Uterus (tissue), 2 donors: ENCODE data around the gene ARFRP1.

ENCODE experiments used
- POLR2A ChIP-seq, 2 donors: fragments of 450-650 bp; IDR thresholded peaks; one replicate each; pipeline ENCODE4 v1.6.1; 2016; ENCODE audit warnings: antibody characterized with exemption in 2 of 2, mild to moderate bottlenecking in 1 of 2, moderate library complexity in 1 of 2
- TF ChIP-seq, protein P1 (sequence below), 4 experiments: fragments of 200-600 bp in 2 of 4; fragments of 450-650 bp in 2 of 4; sonication (generic) in 2 of 4; IDR thresholded peaks; one replicate each; pipeline ENCODE4 v1.5.1; 2016 to 2019; ENCODE audit warnings: antibody characterized with exemption in 4 of 4, mild to moderate bottlenecking in 2 of 4, moderate library complexity in 1 of 4

DNA sequence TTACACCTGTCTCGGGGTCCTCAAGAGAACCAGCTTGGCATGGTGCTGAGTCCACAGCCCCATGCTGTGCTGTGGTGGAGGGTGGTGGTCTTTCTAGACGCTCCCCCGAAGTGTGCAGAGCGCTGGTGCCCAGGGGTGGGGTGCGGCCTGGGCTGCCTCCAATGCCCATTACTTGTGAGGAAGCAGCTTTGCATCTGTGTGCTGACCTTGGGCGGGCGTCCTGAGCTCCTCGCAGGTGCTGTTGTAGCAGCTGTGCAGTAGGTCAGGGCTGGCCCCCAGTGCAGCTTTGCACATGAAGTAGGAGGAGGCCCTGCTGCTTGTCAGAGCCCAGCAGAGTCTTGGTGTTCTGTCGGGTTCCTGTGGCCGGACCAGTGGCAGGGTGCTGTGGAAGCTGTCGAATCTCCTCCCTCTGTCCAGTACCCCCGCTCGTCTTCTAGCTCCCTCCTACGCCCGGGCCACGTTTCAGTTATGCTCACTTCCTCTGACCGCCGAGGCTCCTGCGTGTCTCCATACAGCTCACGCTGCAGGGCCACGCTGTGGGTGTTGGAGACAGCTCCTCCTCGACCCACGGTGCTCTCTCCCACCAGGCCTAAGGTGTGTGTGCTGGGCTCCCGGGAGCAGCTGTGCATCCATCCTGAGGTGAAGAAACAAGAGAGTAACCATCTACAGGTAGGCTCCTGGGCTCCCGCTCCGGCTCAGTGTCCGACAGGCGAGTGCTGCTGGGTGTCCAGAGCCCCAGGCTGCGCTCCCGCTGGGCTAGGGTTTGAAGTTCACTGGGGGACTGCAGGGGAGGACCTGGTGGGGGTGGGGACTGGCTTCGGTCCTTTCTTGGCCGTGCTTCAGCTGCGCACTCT lies 45.6 kb downstream of the ARFRP1 start:
- TF ChIP-seq, protein P1, sequence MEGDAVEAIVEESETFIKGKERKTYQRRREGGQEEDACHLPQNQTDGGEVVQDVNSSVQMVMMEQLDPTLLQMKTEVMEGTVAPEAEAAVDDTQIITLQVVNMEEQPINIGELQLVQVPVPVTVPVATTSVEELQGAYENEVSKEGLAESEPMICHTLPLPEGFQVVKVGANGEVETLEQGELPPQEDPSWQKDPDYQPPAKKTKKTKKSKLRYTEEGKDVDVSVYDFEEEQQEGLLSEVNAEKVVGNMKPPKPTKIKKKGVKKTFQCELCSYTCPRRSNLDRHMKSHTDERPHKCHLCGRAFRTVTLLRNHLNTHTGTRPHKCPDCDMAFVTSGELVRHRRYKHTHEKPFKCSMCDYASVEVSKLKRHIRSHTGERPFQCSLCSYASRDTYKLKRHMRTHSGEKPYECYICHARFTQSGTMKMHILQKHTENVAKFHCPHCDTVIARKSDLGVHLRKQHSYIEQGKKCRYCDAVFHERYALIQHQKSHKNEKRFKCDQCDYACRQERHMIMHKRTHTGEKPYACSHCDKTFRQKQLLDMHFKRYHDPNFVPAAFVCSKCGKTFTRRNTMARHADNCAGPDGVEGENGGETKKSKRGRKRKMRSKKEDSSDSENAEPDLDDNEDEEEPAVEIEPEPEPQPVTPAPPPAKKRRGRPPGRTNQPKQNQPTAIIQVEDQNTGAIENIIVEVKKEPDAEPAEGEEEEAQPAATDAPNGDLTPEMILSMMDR (IDR thresholded peaks at IDR 0.05), result no peak
- no peak for TF ChIP-seq POLR2A (IDR thresholded peaks at IDR 0.05)
